HG03575 (cell line): Measurements from ENCODE around the gene CCL28.
"Not testable (repeated sequence)": the region's sequence is repeated elsewhere in the genome, so short reads cannot be mapped to it uniquely, and the experiment has no call there.

Experiments
- ATAC-seq: cut with Tn5 transposase; IDR thresholded peaks from one replicate; pipeline ENCODE4 v1.9.1; 2021; ENCODE audit not compliant: unreplicated experiment, insufficient number of reproducible peaks, low FRiP score; ENCODE audit errors: extremely low read depth

Gene CCL28

GRCh38 chr5:43412156-43412555 is at the start of gene CCL28:
Gene CCL28, minus strand, starts transcription at chr5:43412391. Its CDS starts 75 bp downstream, at chr5:43412316.
- no peak for ATAC-seq

- ATAC-seq, result no peak
These were observed 48.9 kb upstream of the CCL28 start for GRCh38 chr5:43461066-43461465.

- ATAC-seq, result no peak
These were observed 44.4 kb upstream of the CCL28 start for GRCh38 chr5:43456556-43456955.

GRCh38 chr5:43441575-43441974 is 29.4 kb upstream of the CCL28 start:
- ATAC-seq, result not testable (repeated sequence)

GRCh38 chr5:43437062-43437660 is 25.0 kb upstream of the CCL28 start:
- ATAC-seq, result no peak

GRCh38 chr5:43433382-43433781 is 21.2 kb upstream of the CCL28 start:
- ATAC-seq, result no peak

GRCh38 chr5:43432486-43433375 is 20.5 kb upstream of the CCL28 start:
- ATAC-seq, result no peak

GRCh38 chr5:43429706-43430105 is 17.5 kb upstream of the CCL28 start:
- no peak for ATAC-seq

GRCh38 chr5:43429016-43429415 is 16.8 kb upstream of the CCL28 start:
- no peak for ATAC-seq

GRCh38 chr5:43427306-43427705 is 15.1 kb upstream of the CCL28 start:
- ATAC-seq, result no peak

GRCh38 chr5:43425983-43426382 is 13.8 kb upstream of the CCL28 start:
- no peak for ATAC-seq

GRCh38 chr5:43423086-43423485 is 10.9 kb upstream of the CCL28 start:
- ATAC-seq, result not testable (repeated sequence)

GRCh38 chr5:43422143-43422542 is 10.0 kb upstream of the CCL28 start:
- no peak for ATAC-seq

GRCh38 chr5:43421450-43422133 is 9.4 kb upstream of the CCL28 start:
- ATAC-seq, result no peak

- no peak for ATAC-seq
These were observed 8.1 kb upstream of the CCL28 start for GRCh38 chr5:43420241-43420640.

GRCh38 chr5:43418561-43418960 is 6.4 kb upstream of the CCL28 start:
- ATAC-seq, result no peak

- no peak for ATAC-seq
These were observed 4.7 kb upstream of the CCL28 start for GRCh38 chr5:43416803-43417394.

GRCh38 chr5:43415935-43416802 is 4.0 kb upstream of the CCL28 start:
- no peak for ATAC-seq

- ATAC-seq, result no peak
These were observed 1.8 kb upstream of the CCL28 start for GRCh38 chr5:43413966-43414365.
